HepG2 (cell line): ENCODE data around the gene GPR15. TPM values are rescaled to one million over a fixed set of nuclear protein-coding genes. Genes with fewer than 3 reads are reported as not detected.

Source experiments
- ATAC-seq: fragments of 200-7000 bp; cut with Tn5 transposase; 3 replicates; pipeline ENCODE4 v1.9.1; 2020; ENCODE audit warnings: mild to moderate bottlenecking, moderate library complexity
- BruUV-seq: library from RNA; stranded (reverse); fragments of 400-500 nt; replicated peaks from 2 replicates; lab custom pipeline; 2021; lab: Mats Ljungman, UMichigan
- CTCF ChIA-PET: fragments of 300-600 bp; formaldehyde crosslinking; extraction: SDS; loops from one replicate; lab custom pipeline; 2021; ENCODE audit warnings: low total read pairs, inconsistent platforms, low intra/inter-chr PET ratio; lab: Yijun Ruan, JAX
- POLR2A ChIA-PET: fragments of 350-600 bp; sonication (Branson Sonifier 250); formaldehyde crosslinking; loops from one replicate; lab custom pipeline; 2020; ENCODE audit warnings: antibody characterized with exemption, inconsistent platforms; lab: Yijun Ruan, JAX
- DNase-seq: peaks from one replicate; pipeline ENCODE4 v3.0.0-alpha.2; 2015; ENCODE audit warnings: low spot score
- FAIRE-seq: peaks from 3 replicates; lab custom pipeline; 2011; peaks lifted over from hg19 to GRCh38; lab: Jason Lieb, UNC
- H2AFZ ChIP-seq: one replicate; pipeline ENCODE4 v1.6.1; 2011; ENCODE audit warnings: low read length, inconsistent platforms
- H3K27ac ChIP-seq: fragments of 300-600 bp; 3 replicates; pipeline ENCODE4 v1.8.0; 2011; ENCODE audit warnings: mixed run types, mild to moderate bottlenecking, mixed read lengths, low read length, inconsistent platforms; ENCODE audit not compliant: insufficient read depth; ENCODE audit errors: extremely low read length
- H3K27me3 ChIP-seq, 2 experiments: fragments of 200-600 bp in 1 of 2; 2 replicates in 1 of 2; 3 replicates in 1 of 2; pipeline versions ENCODE4 v1.6.0 to v1.8.0; 2011; ENCODE audit warnings: low read length in 2 of 2, mild to moderate bottlenecking in 2 of 2, moderate library complexity in 2 of 2, inconsistent platforms in 1 of 2; ENCODE audit not compliant: insufficient read depth in 2 of 2, control insufficient read depth in 1 of 2
- H3K36me3 ChIP-seq, 2 experiments: fragments of 200-600 bp in 1 of 2; replicated peaks in 1 of 2; 2 replicates in 1 of 2; 3 replicates in 1 of 2; pipeline versions ENCODE4 v1.5.1 to v1.8.0; 2011; ENCODE audit warnings: low read length in 2 of 2, inconsistent platforms in 1 of 2; ENCODE audit not compliant: insufficient read depth in 2 of 2, control insufficient read depth in 1 of 2
- H3K4me1 ChIP-seq: 2 replicates; pipeline ENCODE4 v1.5.1; 2012; ENCODE audit warnings: low read length, inconsistent platforms; ENCODE audit not compliant: insufficient read depth
- H3K4me2 ChIP-seq: 2 replicates; pipeline ENCODE4 v1.6.0; 2011; ENCODE audit warnings: low read depth, low read length, inconsistent platforms
- H3K4me3 ChIP-seq, 3 experiments: fragments of 200-600 bp in 1 of 3; sonication (generic), shearing (Covaris generic) in 1 of 3; replicated peaks in 1 of 3; 2 replicates each; pipeline ENCODE4 v1.5.1; 2011 to 2016; ENCODE audit warnings: low read length in 3 of 3, inconsistent platforms in 2 of 3, low read depth in 2 of 3, mild to moderate bottlenecking in 2 of 3, control low read depth in 1 of 3, mixed read lengths in 1 of 3; ENCODE audit not compliant: insufficient read depth in 1 of 3
- H3K79me2 ChIP-seq: one replicate; pipeline ENCODE4 v1.6.1; 2011; ENCODE audit warnings: low read length, inconsistent platforms; ENCODE audit not compliant: insufficient read depth
- H3K9ac ChIP-seq: 2 replicates; pipeline ENCODE4 v1.6.0; 2011; ENCODE audit warnings: mild to moderate bottlenecking, low read depth, low read length, inconsistent platforms; ENCODE audit not compliant: insufficient read depth
- H3K9me3 ChIP-seq: 2 replicates; pipeline ENCODE4 v1.5.1; 2012; ENCODE audit warnings: mild to moderate bottlenecking, low read length
- H4K20me1 ChIP-seq: 2 replicates; pipeline ENCODE4 v1.6.0; 2011; ENCODE audit warnings: inconsistent platforms, mild to moderate bottlenecking, low read length, moderate library complexity; ENCODE audit not compliant: insufficient read depth
- GZF1 ChIP-seq: sonication (generic); formaldehyde crosslinking; IDR thresholded peaks from 2 replicates; pipeline ENCODE4 v1.5.1; 2020; ENCODE audit warnings: mild to moderate bottlenecking, missing genetic modification reagents
- HOXA5 ChIP-seq: sonication (generic); formaldehyde crosslinking; IDR thresholded peaks from 2 replicates; pipeline ENCODE4 v1.4.0; 2020; ENCODE audit warnings: missing genetic modification reagents
- KMT2A ChIP-seq: sonication (generic); formaldehyde crosslinking; IDR thresholded peaks from 2 replicates; pipeline ENCODE4 v1.4.0; 2020; ENCODE audit warnings: missing genetic modification reagents
- MIXL1 ChIP-seq: IDR thresholded peaks from 2 replicates; pipeline ENCODE4 v1.6.1; 2016
- NR1H2 ChIP-seq: sonication (generic); formaldehyde crosslinking; IDR thresholded peaks from 2 replicates; pipeline ENCODE4 v1.8.1; 2022; ENCODE audit warnings: low read depth, missing genetic modification reagents, borderline replicate concordance
- NR2C2 ChIP-seq: sonication (generic); formaldehyde crosslinking; IDR thresholded peaks from 2 replicates; pipeline ENCODE4 v1.4.0; 2020; ENCODE audit warnings: missing genetic modification reagents, mild to moderate bottlenecking, moderate library complexity, borderline replicate concordance
- PLRG1 ChIP-seq: fragments of 450-650 bp; conservative IDR thresholded peaks from 2 replicates; pipeline ENCODE4 v1.6.1; 2016
- SUZ12 ChIP-seq: fragments of 150-350 bp; IDR thresholded peaks from 2 replicates; pipeline ENCODE4 v1.6.1; 2014; ENCODE audit warnings: low read depth, low read length
- ZBTB7B ChIP-seq: sonication (generic); formaldehyde crosslinking; IDR thresholded peaks from 2 replicates; pipeline ENCODE4 v1.4.0; 2020; ENCODE audit warnings: missing genetic modification reagents
- ZNF264 ChIP-seq: sonication (generic); formaldehyde crosslinking; IDR thresholded peaks from 2 replicates; pipeline ENCODE4 v1.4.0; 2020; ENCODE audit warnings: missing genetic modification reagents
- ZNF562 ChIP-seq: sonication (generic); formaldehyde crosslinking; IDR thresholded peaks from 2 replicates; pipeline ENCODE4 v1.8.0; 2022; ENCODE audit warnings: missing genetic modification reagents, borderline replicate concordance
- ZNF747 ChIP-seq: sonication (generic); formaldehyde crosslinking; IDR thresholded peaks from 2 replicates; pipeline ENCODE4 v1.8.1; 2023; ENCODE audit warnings: missing genetic modification reagents, mild to moderate bottlenecking, borderline replicate concordance
- whole genome bisulfite sequencing: methylation state at CpG from one replicate; pipeline ENCODE4 v1.1.6; 2017; ENCODE audit warnings: low lambda C conversion rate; 5-methylcytosine and 5-hydroxymethylcytosine counted together
- in situ Hi-C: cut with HindIII; loops from 2 replicates; pipeline ENCODE4 v1.10.0; 2017; ENCODE audit warnings: low pct_unique_long_range_greater_than_20kb; ENCODE audit not compliant: extremely low pct_ligation_motif_present
- intact Hi-C: fragments of 100-400 bp; cut with micrococcal nuclease; formaldehyde crosslinking; loops from one replicate; pipeline ENCODE4 v1.10.0; 2022; ENCODE audit not compliant: unreplicated experiment
- polyA plus RNA-seq, 8 experiments: library from polyadenylated mRNA; depleted of rRNA in 3 of 8; stranded (reverse) in 7 of 8; unstranded in 1 of 8; fragments of >200 nt; fragmentation: Illumina TruSeq in 4 of 8; extraction: Trizol in 4 of 8; gene quantifications; 2 replicates each; pipeline versions ENCODE4 v1.2.1 to v1.2.3, GENCODE V29; 2011 to 2016; ENCODE audit warnings: low read depth in 4 of 8, missing spikeins in 1 of 8, mixed read lengths in 1 of 8; ENCODE audit not compliant: insufficient read depth in 1 of 8
- total RNA-seq, 5 experiments: library from RNA; depleted of rRNA; stranded (reverse); fragments of >200 nt; fragmentation: Illumina TruSeq; extraction: Trizol; gene quantifications; 2 replicates each; pipeline ENCODE4 v1.2.3, GENCODE V29; 2016; ENCODE audit warnings: low read depth in 1 of 5
- TF ChIP-seq, protein P1 (sequence below): sonication (generic); formaldehyde crosslinking; IDR thresholded peaks from 2 replicates; pipeline ENCODE4 v1.8.1; 2022; ENCODE audit warnings: mild to moderate bottlenecking, missing genetic modification reagents

GPR15 gene
- total and polyA plus RNA-seq, 2 of the 13 experiments (the other 11 are each of a cell fraction or from before 2014, with no cell fraction given), result not detected

DNA sequence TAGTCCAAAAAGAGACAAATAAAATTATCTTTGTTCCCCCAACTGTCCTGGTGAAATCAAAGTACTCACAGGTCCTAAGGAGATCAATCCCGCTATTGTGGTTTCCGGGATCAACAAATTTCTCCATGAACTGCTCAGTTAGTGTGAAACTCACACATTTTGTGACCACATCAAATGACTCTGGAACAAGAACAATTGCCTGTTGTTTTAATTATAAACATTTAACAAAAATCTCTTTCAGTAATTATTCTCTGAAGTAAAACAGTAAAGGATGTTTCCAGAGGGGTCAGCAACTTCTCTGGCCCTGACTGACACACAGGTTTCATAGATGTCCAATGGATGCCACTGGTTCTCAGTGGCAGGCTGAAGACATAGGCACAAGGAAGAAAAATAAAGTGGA, 13.0 kb upstream of the GPR15 start:
- ATAC-seq, result no peak
- Histone ChIP-seq H3K4me2 (no peak overlapping the region), H3K27me3 (no peaks in the 10 kb centered on the region; a peak in 1 of 5 replicates), H3K9me3 (no peaks in the 10 kb centered on the region), H3K27ac (no peak overlapping the region), H2AFZ (no peak overlapping the region), H3K79me2 (peaks cover 30% of the 10 kb centered on the region), H3K9ac (no peak overlapping the region), H3K4me1 (peaks cover 17% of the 10 kb centered on the region), H4K20me1 (no peaks in the 10 kb centered on the region), H3K36me3 (peaks cover 2 to 13% of the 10 kb centered on the region in 2 experiments; a peak in 3 of 5 replicates), H3K4me3 (no peak overlapping the region)
- FAIRE-seq, result no peak
- intact Hi-C loops, result no loop called here
- TF ChIP-seq KMT2A (CRISPR knock-in tag), result no peak
- no peak for TF ChIP-seq GZF1
- no peak for TF ChIP-seq ZBTB7B (CRISPR knock-in tag)
- no peak for TF ChIP-seq ZNF264
- TF ChIP-seq SUZ12, result no peak
- TF ChIP-seq, protein P1, sequence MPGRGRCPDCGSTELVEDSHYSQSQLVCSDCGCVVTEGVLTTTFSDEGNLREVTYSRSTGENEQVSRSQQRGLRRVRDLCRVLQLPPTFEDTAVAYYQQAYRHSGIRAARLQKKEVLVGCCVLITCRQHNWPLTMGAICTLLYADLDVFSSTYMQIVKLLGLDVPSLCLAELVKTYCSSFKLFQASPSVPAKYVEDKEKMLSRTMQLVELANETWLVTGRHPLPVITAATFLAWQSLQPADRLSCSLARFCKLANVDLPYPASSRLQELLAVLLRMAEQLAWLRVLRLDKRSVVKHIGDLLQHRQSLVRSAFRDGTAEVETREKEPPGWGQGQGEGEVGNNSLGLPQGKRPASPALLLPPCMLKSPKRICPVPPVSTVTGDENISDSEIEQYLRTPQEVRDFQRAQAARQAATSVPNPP (CRISPR knock-in tag), result no peak
- TF ChIP-seq PLRG1, result no peak
- no peak for TF ChIP-seq MIXL1
- no peak for TF ChIP-seq NR2C2 (CRISPR knock-in tag)
- no peak for TF ChIP-seq ZNF562
- no peak for TF ChIP-seq NR1H2 (CRISPR knock-in tag)
- TF ChIP-seq HOXA5, result no peak
- TF ChIP-seq ZNF747 (CRISPR knock-in tag), result no peak
- ChIA-PET CTCF (no interaction called here), POLR2A (no interaction called here)
- no TSS peak for BruUV-seq
- in situ Hi-C loops, result no loop called here
- DNase-seq, result no peak
- WGBS, result 100% methylated on average over 2 of the region's 2 CpGs
